Measurements from ENCODE around the gene LSM6. TPM values are rescaled to one million over a fixed set of nuclear protein-coding genes. Genes with fewer than 3 reads are reported as not detected.

Gene LSM6
- 10 to 100 TPM; 29.3 to 43.5 TPM for total RNA-seq
- 10 to 100 TPM; 44.7 to 46.2 TPM for polyA plus RNA-seq (ENCODE audit: insufficient read length in 2 of 2)
- long read RNA-seq, donor 1, transcript LSM6-201 (4 exons, 2,259 nt): major isoform, 29 of 30 reads
- long read RNA-seq, donor 1, partial matches to known transcripts: 0 of 30 reads
- long read RNA-seq, donor 1, other reads (novel, unspliced or antisense): 0 of 30 reads
- long read RNA-seq, donor 2, transcript LSM6-201 (4 exons, 2,259 nt): major isoform, 15 of 18 reads
- long read RNA-seq, donor 2, partial matches to known transcripts: 0 of 18 reads
- long read RNA-seq, donor 2, other reads (novel, unspliced or antisense): 0 of 18 reads
- long read RNA-seq, donor 3, transcript LSM6-201 (4 exons, 2,259 nt): major isoform, 17 of 18 reads
- long read RNA-seq, donor 3, partial matches to known transcripts: 0 of 18 reads
- long read RNA-seq, donor 3, other reads (novel, unspliced or antisense): 0 of 18 reads
- long read RNA-seq, donor 4, transcript LSM6-201 (4 exons, 2,259 nt): major isoform, 47 of 56 reads
- long read RNA-seq, donor 4, transcript LSM6-208 (4 exons, 454 nt): minor isoform, 6 of 56 reads
- long read RNA-seq, donor 4, partial matches to known transcripts: 0 of 56 reads
- long read RNA-seq, donor 4, other reads (novel, unspliced or antisense): 0 of 56 reads

- Histone ChIP-seq H3K27ac (ENCODE audit: low read depth, low read length) (peak within 1 kb of the TSS; percentile 79), H3K4me1 (ENCODE audit: control insufficient read depth, insufficient read depth, low read length) (peaks cover 4% of the 10 kb centered on the region), H3K4me3 (ENCODE audit: low read depth, low read length) (peak within 1 kb of the TSS; percentile 86), H3K36me3 (ENCODE audit: control insufficient read depth, insufficient read depth, low read length) (no peaks in the 10 kb centered on the region), H3K27me3 (ENCODE audit: control insufficient read depth, insufficient read depth, low read length) (no peaks in the 10 kb centered on the region), H3K9me3 (ENCODE audit: control insufficient read depth, insufficient read depth, low read length) (no peaks in the 10 kb centered on the region)
- DNase-seq (ENCODE audit: low read depth in 4 of 6, low spot score in 6 of 6): peak; percentile 83 to 97 (median 88)
- under 1% methylated on average over 72 of the region's 75 CpGs for WGBS (ENCODE audit: insufficient coverage)
Observed at GRCh38 chr4:146175541-146176453, at the start of gene LSM6. TSS of gene LSM6 (plus strand) at chr4:146175718. CDS start at chr4:146182922, 7,204 bp downstream.

GRCh38 chr4:146132445-146132844 lies 43.1 kb upstream of the LSM6 start:
- H3K36me3 ChIP-seq (ENCODE audit: control insufficient read depth, insufficient read depth, low read length): no peaks in the 10 kb centered on the region
- DNase-seq (ENCODE audit: low read depth in 4 of 6, low spot score in 6 of 6): no peak

GRCh38 chr4:146134761-146135445 lies 40.6 kb upstream of the LSM6 start:
- H3K36me3 ChIP-seq (ENCODE audit: control insufficient read depth, insufficient read depth, low read length): no peaks in the 10 kb centered on the region
- H3K27me3 ChIP-seq (ENCODE audit: control insufficient read depth, insufficient read depth, low read length): no peaks in the 10 kb centered on the region
- peak; percentile 17 to 90 (median 50) for DNase-seq (ENCODE audit: low read depth in 4 of 6, low spot score in 6 of 6)
- H3K4me1 ChIP-seq (ENCODE audit: control insufficient read depth, insufficient read depth, low read length): no peaks in the 10 kb centered on the region
- 38% methylated on average over 1 of the region's 8 CpGs for WGBS (ENCODE audit: insufficient coverage)
- no peaks in the 10 kb centered on the region for H3K9me3 ChIP-seq (ENCODE audit: control insufficient read depth, insufficient read depth, low read length)
- no peak overlapping the region for H3K4me3 ChIP-seq (ENCODE audit: low read depth, low read length)
- H3K27ac ChIP-seq (ENCODE audit: low read depth, low read length): no peak overlapping the region

More at GRCh38 chr4:146132445-146132844, 43.1 kb upstream of the LSM6 start:
- H3K27me3 ChIP-seq (ENCODE audit: control insufficient read depth, insufficient read depth, low read length): no peaks in the 10 kb centered on the region
- WGBS (ENCODE audit: insufficient coverage): 100% methylated on average over 5 of the region's 7 CpGs
- no peak overlapping the region for H3K27ac ChIP-seq (ENCODE audit: low read depth, low read length)
- no peaks in the 10 kb centered on the region for H3K9me3 ChIP-seq (ENCODE audit: control insufficient read depth, insufficient read depth, low read length)
- H3K4me3 ChIP-seq (ENCODE audit: low read depth, low read length): no peak overlapping the region
- no peaks in the 10 kb centered on the region for H3K4me1 ChIP-seq (ENCODE audit: control insufficient read depth, insufficient read depth, low read length)

GRCh38 chr4:146135941-146136340 lies 39.6 kb upstream of the LSM6 start:
- WGBS (ENCODE audit: insufficient coverage): 92% methylated on average over 1 of the region's 2 CpGs
- no peaks in the 10 kb centered on the region for H3K27me3 ChIP-seq (ENCODE audit: control insufficient read depth, insufficient read depth, low read length)
- H3K36me3 ChIP-seq (ENCODE audit: control insufficient read depth, insufficient read depth, low read length): no peaks in the 10 kb centered on the region
- H3K4me3 ChIP-seq (ENCODE audit: low read depth, low read length): no peak overlapping the region
- DNase-seq (ENCODE audit: low read depth in 4 of 6, low spot score in 6 of 6): no peak
- no peaks in the 10 kb centered on the region for H3K4me1 ChIP-seq (ENCODE audit: control insufficient read depth, insufficient read depth, low read length)
- no peak overlapping the region for H3K27ac ChIP-seq (ENCODE audit: low read depth, low read length)
- H3K9me3 ChIP-seq (ENCODE audit: control insufficient read depth, insufficient read depth, low read length): no peaks in the 10 kb centered on the region

- Histone ChIP-seq H3K27me3 (ENCODE audit: control insufficient read depth, insufficient read depth, low read length) (no peaks in the 10 kb centered on the region), H3K27ac (ENCODE audit: low read depth, low read length) (no peak overlapping the region), H3K9me3 (ENCODE audit: control insufficient read depth, insufficient read depth, low read length) (no peaks in the 10 kb centered on the region), H3K4me1 (ENCODE audit: control insufficient read depth, insufficient read depth, low read length) (no peaks in the 10 kb centered on the region), H3K4me3 (ENCODE audit: low read depth, low read length) (no peak overlapping the region), H3K36me3 (ENCODE audit: control insufficient read depth, insufficient read depth, low read length) (no peaks in the 10 kb centered on the region)
- DNase-seq (ENCODE audit: low read depth in 4 of 6, low spot score in 6 of 6): no peak
Observed at GRCh38 chr4:146142768-146143167, 32.8 kb upstream of the LSM6 start.

GRCh38 chr4:146143888-146144287 lies 31.6 kb upstream of the LSM6 start:
- no peak for DNase-seq (ENCODE audit: low read depth in 4 of 6, low spot score in 6 of 6)
- 94% methylated on average over 3 of the region's 3 CpGs for WGBS (ENCODE audit: insufficient coverage)
- Histone ChIP-seq H3K4me3 (ENCODE audit: low read depth, low read length) (no peak overlapping the region), H3K36me3 (ENCODE audit: control insufficient read depth, insufficient read depth, low read length) (no peaks in the 10 kb centered on the region), H3K9me3 (ENCODE audit: control insufficient read depth, insufficient read depth, low read length) (no peaks in the 10 kb centered on the region), H3K27ac (ENCODE audit: low read depth, low read length) (no peak overlapping the region), H3K4me1 (ENCODE audit: control insufficient read depth, insufficient read depth, low read length) (no peaks in the 10 kb centered on the region), H3K27me3 (ENCODE audit: control insufficient read depth, insufficient read depth, low read length) (no peaks in the 10 kb centered on the region)

- no peaks in the 10 kb centered on the region for H3K4me1 ChIP-seq (ENCODE audit: control insufficient read depth, insufficient read depth, low read length)
- no CpG with 5 or more reads among the region's 3 CpGs for WGBS (ENCODE audit: insufficient coverage)
Observed at GRCh38 chr4:146146918-146147317, 28.6 kb upstream of the LSM6 start.

GRCh38 chr4:146148021-146148420 lies 27.5 kb upstream of the LSM6 start:
- WGBS (ENCODE audit: insufficient coverage): no CpG with 5 or more reads among the region's 4 CpGs
- Histone ChIP-seq H3K27me3 (ENCODE audit: control insufficient read depth, insufficient read depth, low read length) (no peaks in the 10 kb centered on the region), H3K4me1 (ENCODE audit: control insufficient read depth, insufficient read depth, low read length) (no peaks in the 10 kb centered on the region), H3K4me3 (ENCODE audit: low read depth, low read length) (no peak overlapping the region), H3K27ac (ENCODE audit: low read depth, low read length) (no peak overlapping the region), H3K9me3 (ENCODE audit: control insufficient read depth, insufficient read depth, low read length) (no peaks in the 10 kb centered on the region), H3K36me3 (ENCODE audit: control insufficient read depth, insufficient read depth, low read length) (no peaks in the 10 kb centered on the region)
- no peak for DNase-seq (ENCODE audit: low read depth in 4 of 6, low spot score in 6 of 6)

More at GRCh38 chr4:146146918-146147317, 28.6 kb upstream of the LSM6 start:
- H3K27me3 ChIP-seq (ENCODE audit: control insufficient read depth, insufficient read depth, low read length): no peaks in the 10 kb centered on the region
- no peak overlapping the region for H3K27ac ChIP-seq (ENCODE audit: low read depth, low read length)
- no peak overlapping the region for H3K4me3 ChIP-seq (ENCODE audit: low read depth, low read length)
- H3K36me3 ChIP-seq (ENCODE audit: control insufficient read depth, insufficient read depth, low read length): no peaks in the 10 kb centered on the region
- DNase-seq (ENCODE audit: low read depth in 4 of 6, low spot score in 6 of 6): no peak
- no peaks in the 10 kb centered on the region for H3K9me3 ChIP-seq (ENCODE audit: control insufficient read depth, insufficient read depth, low read length)

- no peaks in the 10 kb centered on the region for H3K9me3 ChIP-seq (ENCODE audit: control insufficient read depth, insufficient read depth, low read length)
- H3K4me3 ChIP-seq (ENCODE audit: low read depth, low read length): no peak overlapping the region
- H3K36me3 ChIP-seq (ENCODE audit: control insufficient read depth, insufficient read depth, low read length): no peaks in the 10 kb centered on the region
- H3K27ac ChIP-seq (ENCODE audit: low read depth, low read length): no peak overlapping the region
- no peaks in the 10 kb centered on the region for H3K4me1 ChIP-seq (ENCODE audit: control insufficient read depth, insufficient read depth, low read length)
- WGBS (ENCODE audit: insufficient coverage): no CpG with 5 or more reads among the region's 2 CpGs
- H3K27me3 ChIP-seq (ENCODE audit: control insufficient read depth, insufficient read depth, low read length): no peaks in the 10 kb centered on the region
- DNase-seq (ENCODE audit: low read depth in 4 of 6, low spot score in 6 of 6): peak in 1 of 6 donors; percentile 39
Observed at GRCh38 chr4:146154057-146154456, 21.5 kb upstream of the LSM6 start.
